K562 (cell line): ENCODE results near the gene HMX3. TPM values are rescaled to one million over a fixed set of nuclear protein-coding genes. Genes with fewer than 3 reads are reported as not detected.

ENCODE experiments used
- ATAC-seq: fragments of 200-7000 bp; cut with Tn5 transposase; 3 replicates; pipeline ENCODE4 v1.9.1; 2020; ENCODE audit warnings: moderate library complexity
- BruUV-seq: library from RNA; stranded (reverse); fragments of 400-500 nt; replicated peaks from 2 replicates; lab custom pipeline; 2021; lab: Mats Ljungman, UMichigan
- CTCF ChIA-PET: fragments of 300-600 bp; formaldehyde crosslinking; extraction: SDS; loops from one replicate; lab custom pipeline; 2021; ENCODE audit warnings: low intra/inter-chr PET ratio; lab: Yijun Ruan, JAX
- POLR2A ChIA-PET: fragments of 300-600, 350-650 bp; sonication (Branson Sonifier 250); formaldehyde crosslinking; extraction: SDS; loops from one replicate; lab custom pipeline; 2021; ENCODE audit warnings: antibody characterized with exemption, inconsistent platforms; lab: Yijun Ruan, JAX
- DNase-seq, 4 experiments: peaks; one replicate each; pipeline versions ENCODE4 v3.0.0 to v3.0.0-alpha.2; 2011 to 2018; ENCODE audit warnings: low spot score in 3 of 4, mixed read lengths in 3 of 4; ENCODE audit errors: extremely low read depth in 1 of 4
- FAIRE-seq: peaks from 2 replicates; lab custom pipeline; 2011; peaks lifted over from hg19 to GRCh38; lab: Jason Lieb, UNC
- H2AFZ ChIP-seq: 2 replicates; pipeline ENCODE4 v1.6.0; 2011; ENCODE audit warnings: low read depth, low read length, control low read depth, inconsistent platforms
- H3K27ac ChIP-seq: fragments of 200-600 bp; 3 replicates; pipeline ENCODE4 v1.8.0; 2011; ENCODE audit warnings: low read depth, mild to moderate bottlenecking, control low read depth, inconsistent platforms, low read length, moderate library complexity, mixed read lengths; ENCODE audit errors: extremely low read depth
- H3K27me3 ChIP-seq, 2 experiments: fragments of 300-600 bp in 1 of 2; 2 replicates in 1 of 2; 3 replicates in 1 of 2; pipeline versions ENCODE4 v1.6.0 to v1.8.0; 2011; ENCODE audit warnings: inconsistent platforms in 2 of 2, low read length in 2 of 2, mild to moderate bottlenecking in 1 of 2, mixed read lengths in 1 of 2, moderate library complexity in 1 of 2; ENCODE audit not compliant: control insufficient read depth in 2 of 2, insufficient read depth in 2 of 2
- H3K36me3 ChIP-seq: fragments of 300-600 bp; 3 replicates; pipeline ENCODE4 v1.8.0; 2011; ENCODE audit warnings: mild to moderate bottlenecking, low read length, inconsistent platforms; ENCODE audit not compliant: control insufficient read depth, insufficient read depth
- H3K4me1 ChIP-seq, 2 experiments: fragments of 200-600 bp in 1 of 2; replicated peaks in 1 of 2; 2 replicates in 1 of 2; 3 replicates in 1 of 2; pipeline versions ENCODE4 v1.5.1 to v1.8.0; 2011; ENCODE audit warnings: inconsistent platforms in 2 of 2, low read length in 2 of 2, mild to moderate bottlenecking in 1 of 2, mixed read lengths in 1 of 2, moderate library complexity in 1 of 2; ENCODE audit not compliant: control insufficient read depth in 2 of 2, insufficient read depth in 2 of 2
- H3K4me2 ChIP-seq: 2 replicates; pipeline ENCODE4 v1.6.1; 2011; ENCODE audit warnings: low read length, control low read depth, inconsistent platforms, mixed read lengths; ENCODE audit not compliant: insufficient read depth
- H3K4me3 ChIP-seq: fragments of 200-600 bp; sonication (generic), shearing (Covaris generic); 2 replicates; pipeline ENCODE4 v1.5.1; 2016; ENCODE audit warnings: control low read depth, inconsistent platforms
- H3K79me2 ChIP-seq: fragments of 200-600 bp; 3 replicates; pipeline ENCODE4 v1.8.0; 2011; ENCODE audit warnings: low read length, inconsistent platforms; ENCODE audit not compliant: control insufficient read depth, insufficient read depth
- H3K9ac ChIP-seq, 2 experiments: 2 replicates each; pipeline versions ENCODE4 v1.6.0 to v1.6.1; 2011; ENCODE audit warnings: low read depth in 2 of 2, low read length in 2 of 2, control low read depth in 1 of 2, inconsistent platforms in 1 of 2, mild to moderate bottlenecking in 1 of 2, mixed read lengths in 1 of 2; ENCODE audit not compliant: insufficient read depth in 1 of 2
- H3K9me1 ChIP-seq: one replicate; pipeline ENCODE4 v1.6.0; 2011; ENCODE audit warnings: inconsistent platforms, mild to moderate bottlenecking, low read length, moderate library complexity; ENCODE audit not compliant: control insufficient read depth, insufficient read depth
- H3K9me3 ChIP-seq: replicated peaks from 2 replicates; pipeline ENCODE4 v1.5.1; 2011; ENCODE audit warnings: low read depth, low read length, inconsistent platforms; ENCODE audit not compliant: control insufficient read depth, insufficient read depth
- H4K20me1 ChIP-seq: replicated peaks from 2 replicates; pipeline ENCODE4 v1.6.1; 2011; ENCODE audit warnings: low read length, inconsistent platforms, mixed read lengths; ENCODE audit not compliant: control insufficient read depth, insufficient read depth
- FIP1L1 ChIP-seq: fragments of 200-400 bp; formaldehyde crosslinking; IDR thresholded peaks from 2 replicates; pipeline ENCODE4 v1.6.1; 2018; ENCODE audit warnings: mild to moderate bottlenecking, low read depth, low read length; ENCODE audit not compliant: poor library complexity, severe bottlenecking
- FOXM1 ChIP-seq, 2 experiments: fragments of 450-650 bp in 1 of 2; sonication (generic) in 1 of 2; formaldehyde crosslinking in 1 of 2; IDR thresholded peaks; 2 replicates each; pipeline versions ENCODE4 v1.6.1 to v1.9.0; 2017 to 2022; ENCODE audit warnings: low read depth in 2 of 2, mild to moderate bottlenecking in 2 of 2, missing genetic modification reagents in 1 of 2, moderate library complexity in 1 of 2
- HNRNPLL ChIP-seq: fragments of 200-400 bp; formaldehyde crosslinking; IDR thresholded peaks from 2 replicates; pipeline ENCODE4 v1.6.1; 2017; ENCODE audit warnings: low read length, low read depth, mild to moderate bottlenecking; ENCODE audit not compliant: poor library complexity, severe bottlenecking
- NRF1 ChIP-seq, 2 experiments: fragments of 450-650 bp; IDR thresholded peaks in 1 of 2; conservative IDR thresholded peaks in 1 of 2; 2 replicates each; pipeline ENCODE4 v1.6.1; 2014; ENCODE audit warnings: mild to moderate bottlenecking in 2 of 2
- RBFOX2 ChIP-seq: fragments of 200-400 bp; formaldehyde crosslinking; IDR thresholded peaks from 2 replicates; pipeline ENCODE4 v1.6.1; 2017; ENCODE audit warnings: low read depth, mild to moderate bottlenecking, low read length, moderate library complexity
- REST ChIP-seq, 2 experiments: fragments of 450-650 bp; formaldehyde crosslinking in 1 of 2; IDR thresholded peaks; 2 replicates each; pipeline versions ENCODE4 v1.4.0 to v1.6.1; 2014 to 2020; ENCODE audit warnings: mild to moderate bottlenecking in 2 of 2, borderline replicate concordance in 1 of 2, low read depth in 1 of 2
- SAP30 ChIP-seq: fragments of 200-600 bp; sonication (generic); IDR thresholded peaks from 2 replicates; pipeline ENCODE4 v1.6.1; 2012; ENCODE audit warnings: borderline replicate concordance, low read depth, mild to moderate bottlenecking, moderate library complexity, low read length, control low read depth, inconsistent platforms; ENCODE audit not compliant: insufficient read depth, poor library complexity, severe bottlenecking
- TCF7 ChIP-seq: sonication (generic); IDR thresholded peaks from 2 replicates; pipeline ENCODE4 v1.6.1; 2016; ENCODE audit warnings: antibody characterized with exemption, borderline replicate concordance
- WGBS: fragments of 100-300 bp; shearing (Covaris generic); methylation state at CpG from one replicate; pipeline ENCODE4 v1.1.6; 2016; ENCODE audit warnings: low coverage, mixed read lengths; ENCODE audit not compliant: insufficient coverage; ENCODE audit errors: missing lambda C conversion rate; 5-methylcytosine and 5-hydroxymethylcytosine counted together
- in situ Hi-C: fragments of 300-500 bp; cut with MboI; formaldehyde crosslinking; loops from 4 replicates; pipeline ENCODE4 v1.15.0; 2018; ENCODE audit warnings: inconsistent platforms, mixed read lengths
- intact Hi-C: fragments of 100-400 bp; cut with micrococcal nuclease; formaldehyde crosslinking; loops from 2 replicates; pipeline ENCODE4 v1.14.2; 2022
- polyA plus RNA-seq, 8 experiments: library from polyadenylated mRNA; depleted of rRNA in 4 of 8; stranded (reverse) in 5 of 8; unstranded in 3 of 8; fragments of >200 nt; fragmentation: Nextera tagmentation in 2 of 8; fragmentation: Illumina TruSeq in 1 of 8; extraction: Ambion mirVana in 2 of 8; extraction: Trizol in 1 of 8; gene quantifications; 2 replicates each; pipeline versions ENCODE4 v1.2.1 to v1.2.3, GENCODE V29; 2011 to 2014; ENCODE audit warnings: inconsistent platforms in 1 of 8, missing spikeins in 1 of 8
- total RNA-seq, 7 experiments: library from RNA; depleted of rRNA in 6 of 7; stranded (reverse); fragments of >200 nt in 6 of 7; fragmentation: Illumina TruSeq in 2 of 7; extraction: Trizol in 2 of 7; gene quantifications; 2 replicates each; pipeline versions ENCODE4 v1.2.1 to v1.2.3, GENCODE V29; 2011 to 2021; ENCODE audit warnings: low replicate concordance in 1 of 7
- TF ChIP-seq, protein P1 (sequence below): fragments of 450-650 bp; IDR thresholded peaks from 2 replicates; pipeline ENCODE4 v1.6.1; 2016; ENCODE audit warnings: antibody characterized with exemption

Gene HMX3
- total and polyA plus RNA-seq, 9 of the 15 experiments (the other 6 are each of a cell fraction or from before 2014, with no cell fraction given) = 0.55 to 43.5 (median 7.4) TPM; not detected in 2

DNA sequence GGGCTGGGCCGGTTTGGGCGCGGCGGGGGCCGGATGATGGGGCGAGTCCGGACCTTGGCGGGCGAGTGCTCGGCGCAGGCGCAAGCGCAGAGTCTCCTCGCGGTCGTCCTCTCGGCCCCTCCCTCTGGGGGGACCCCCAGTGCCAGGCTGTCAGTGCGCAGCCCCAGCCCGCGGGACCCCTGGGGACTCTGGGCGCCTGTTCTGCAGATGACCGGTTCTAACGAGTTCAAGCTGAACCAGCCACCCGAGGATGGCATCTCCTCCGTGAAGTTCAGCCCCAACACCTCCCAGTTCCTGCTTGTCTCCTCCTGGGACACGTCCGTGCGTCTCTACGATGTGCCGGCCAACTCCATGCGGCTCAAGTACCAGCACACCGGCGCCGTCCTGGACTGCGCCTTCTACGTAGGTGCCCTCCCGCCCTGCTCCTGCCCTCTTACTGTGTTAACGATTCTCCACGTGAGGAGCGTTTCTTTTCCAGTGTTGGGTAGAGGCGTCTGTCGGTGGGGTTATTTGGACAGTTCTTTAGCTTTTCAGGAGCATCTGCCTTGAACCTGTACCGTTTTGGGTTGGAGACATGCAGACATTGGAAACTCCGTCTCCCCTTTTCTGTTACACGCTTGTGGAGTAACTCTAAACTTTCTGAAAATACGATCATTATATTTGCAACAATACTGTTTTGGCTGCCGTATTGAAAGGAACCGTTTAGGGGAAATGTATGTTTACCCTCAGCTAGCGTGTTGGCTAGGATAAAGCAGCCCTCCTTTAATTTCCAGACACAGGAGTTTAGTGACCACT, 19.1 kb downstream of the HMX3 start:
- Histone ChIP-seq H3K36me3 (peaks cover 53% of the 10 kb centered on the region), H3K9me1 (no peaks in the 10 kb centered on the region), H3K9ac (peak overlapping the region; percentile 92 to 99), H3K4me3 (peak overlapping the region; percentile 90), H3K4me2 (peak overlapping the region; percentile 93), H3K79me2 (peaks cover 58% of the 10 kb centered on the region), H4K20me1 (peaks cover 10% of the 10 kb centered on the region), H3K4me1 (peaks cover 13 to 30% of the 10 kb centered on the region in 2 experiments; a peak in 4 of 5 replicates), H2AFZ (0 out of 2 replicates have a peak overlapping the region, but pooled peaks have one; percentile 9), H3K27ac (peak overlapping the region; percentile 98), H3K27me3 (no peaks in the 10 kb centered on the region), H3K9me3 (no peaks in the 10 kb centered on the region)
- POLR2A ChIA-PET = interaction anchor here (1.3 to 2.9 kb wide), 3 partner anchors 10 to 18 kb away, joined by 3 to 34 read pairs (median 8); no protein-coding TSS in a partner anchor
- in situ Hi-C loops = no loop called here
- BruUV-seq = no TSS peak
- intact Hi-C loops = loop anchor here (1.0 kb wide), 1 partner anchor 16 kb away; no protein-coding TSS in a partner anchor
- ATAC-seq (peak; percentile 84), FAIRE-seq (peak; percentile 81), DNase-seq (peak; percentile 62 to 68 (median 63))
- under 1% methylated on average over 21 of the region's 49 CpGs for WGBS
- CTCF ChIA-PET = no interaction called here
- TF ChIP-seq FIP1L1 (no peak), REST (IDR thresholded peaks at IDR 0.05; ENCODE audit: borderline replicate concordance) (peak; percentile 39), REST (CRISPR knock-in tag; IDR thresholded peaks at IDR 0.05; ENCODE audit: low read depth) (no peak), FOXM1 (IDR thresholded peaks at IDR 0.05; ENCODE audit: low read depth) (no peak), FOXM1 (CRISPR knock-in tag; IDR thresholded peaks at IDR 0.05; ENCODE audit: low read depth) (0 out of 2 replicates have a peak, but pooled peaks have one; percentile 42), NRF1 (conservative IDR thresholded peaks at IDR 0.05 in 1 of 2, IDR thresholded peaks at IDR 0.05 in 1 of 2) (peak; percentile 93), HNRNPLL (peak; percentile 99), SAP30 (peak; percentile 22), TCF7 (no peak), RBFOX2 (peak; percentile 82)
- TF ChIP-seq, protein P1, sequence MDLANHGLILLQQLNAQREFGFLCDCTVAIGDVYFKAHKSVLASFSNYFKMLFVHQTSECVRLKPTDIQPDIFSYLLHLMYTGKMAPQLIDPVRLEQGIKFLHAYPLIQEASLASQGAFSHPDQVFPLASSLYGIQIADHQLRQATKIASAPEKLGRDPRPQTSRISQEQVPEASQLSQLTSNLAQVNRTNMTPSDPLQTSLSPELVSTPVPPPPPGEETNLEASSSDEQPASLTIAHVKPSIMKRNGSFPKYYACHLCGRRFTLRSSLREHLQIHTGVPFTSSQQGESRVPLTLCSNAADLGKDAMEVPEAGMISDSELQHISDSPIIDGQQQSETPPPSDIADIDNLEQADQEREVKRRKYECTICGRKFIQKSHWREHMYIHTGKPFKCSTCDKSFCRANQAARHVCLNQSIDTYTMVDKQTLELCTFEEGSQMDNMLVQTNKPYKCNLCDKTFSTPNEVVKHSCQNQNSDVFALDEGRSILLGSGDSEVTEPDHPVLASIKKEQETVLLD = 0 out of 2 replicates have a peak, but pooled peaks have one; percentile 28
